Cortex of kidney (tissue), 1 donor: ENCODE results near the gene RHEB.

ENCODE experiments used
- DNase-seq: peaks from one replicate; lab custom pipeline; 2025; lab: John Stamatoyannopoulos, UW

RHEB gene

DNA sequence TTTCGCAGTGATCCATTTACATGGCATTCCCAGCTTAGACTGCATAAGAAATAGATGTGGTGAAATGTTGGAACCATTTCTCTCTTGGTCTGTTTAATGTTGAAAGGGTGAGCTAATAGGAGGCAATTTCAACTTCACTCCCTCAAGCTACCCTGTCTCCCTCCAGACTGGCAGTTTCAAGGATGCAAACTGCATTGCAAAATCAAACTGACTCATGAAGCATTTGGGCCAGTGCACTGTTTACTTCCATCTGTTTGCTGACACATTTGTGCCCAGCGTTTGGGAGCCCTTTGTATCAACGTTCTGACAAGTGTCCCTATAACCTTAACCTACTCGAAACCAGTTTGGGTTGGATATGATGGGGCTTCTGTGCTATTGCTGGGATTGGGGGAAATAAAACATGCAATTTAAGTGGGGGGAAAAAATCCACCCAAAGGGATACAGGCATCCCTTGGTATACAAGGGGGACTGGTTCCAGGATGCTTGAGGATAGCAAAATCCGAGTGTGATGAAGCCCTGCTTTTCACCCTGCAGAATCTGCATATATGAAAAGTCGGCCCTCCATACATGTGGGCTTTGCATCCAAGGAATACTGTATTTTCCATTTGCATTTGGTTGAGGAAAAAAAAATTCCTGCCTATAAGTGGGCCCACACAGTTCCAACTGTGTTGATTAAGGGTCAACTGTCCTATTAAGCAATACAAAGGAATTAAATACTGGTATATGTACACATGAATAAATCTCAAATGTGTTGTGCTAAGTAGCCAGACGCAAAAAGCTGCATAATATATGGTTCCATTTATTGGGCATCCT lies 15.6 kb downstream of the RHEB start:
- DNase-seq, result no peak

DNA sequence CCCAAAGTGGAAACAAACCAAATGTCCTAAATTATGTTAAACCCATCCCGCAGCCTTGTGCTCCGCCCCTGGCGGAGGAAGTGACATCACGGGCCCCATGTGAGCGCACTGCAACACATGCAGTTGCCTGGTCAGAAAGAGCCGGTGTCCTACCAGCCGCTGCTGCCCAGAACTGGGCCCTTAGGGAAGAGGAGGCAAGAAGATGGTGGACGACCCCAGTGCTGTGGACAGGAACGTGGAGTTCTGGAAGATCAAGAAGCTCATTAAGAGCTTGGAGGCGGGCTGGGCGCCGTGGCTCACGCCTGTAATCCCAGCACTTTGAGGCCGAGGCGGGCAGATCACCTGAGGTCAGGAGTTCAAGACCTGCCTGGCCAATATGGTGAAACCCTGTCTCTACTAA lies 18.0 kb downstream of the RHEB start:
- DNase-seq, result no peak

DNA sequence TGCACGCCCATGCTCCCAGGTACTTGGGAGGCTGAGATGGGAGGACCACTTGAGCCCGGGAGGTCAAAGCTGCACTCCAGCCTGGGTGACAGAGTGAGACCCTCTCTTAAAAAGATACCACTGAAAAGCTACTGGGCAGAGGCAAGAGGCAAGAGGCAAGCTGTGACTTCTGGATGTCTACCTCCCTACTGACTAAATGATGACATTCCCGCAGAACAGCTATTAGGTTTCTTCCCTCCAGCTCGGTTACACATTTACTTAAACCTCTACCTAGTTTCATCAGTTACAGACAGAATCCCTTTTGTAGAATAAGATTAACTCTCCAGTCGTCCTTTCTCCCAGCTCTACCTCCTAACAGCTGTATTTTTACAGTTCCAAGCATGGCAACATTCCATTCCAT lies 21.2 kb downstream of the RHEB start:
- no peak for DNase-seq

DNA sequence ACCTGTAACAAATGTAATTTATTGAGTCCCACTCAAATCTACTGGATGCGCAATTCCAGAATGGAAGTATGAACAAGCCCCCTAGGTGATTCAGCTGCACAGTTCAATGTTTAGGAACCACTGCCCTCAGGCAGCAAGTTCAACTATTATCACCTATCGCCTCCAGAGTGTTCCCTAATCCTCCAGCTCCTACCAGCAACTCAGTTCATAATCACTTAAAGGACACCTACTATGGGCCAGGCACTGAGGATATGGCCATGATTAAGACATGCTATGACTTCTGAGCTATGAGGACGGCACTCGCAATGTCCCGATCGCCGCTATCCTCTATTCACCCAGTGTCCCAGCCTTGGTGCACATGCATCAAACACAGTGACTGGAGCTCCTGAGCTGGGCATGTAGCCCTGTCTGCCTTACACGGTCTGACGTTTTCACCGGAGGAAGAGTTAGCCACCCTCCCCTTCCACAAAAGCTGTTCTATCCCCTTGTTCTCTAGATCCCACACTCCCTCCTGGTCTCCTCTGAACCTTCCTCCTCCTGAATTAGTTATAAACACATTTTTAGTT lies 22.3 kb downstream of the RHEB start:
- DNase-seq, result no peak

DNA sequence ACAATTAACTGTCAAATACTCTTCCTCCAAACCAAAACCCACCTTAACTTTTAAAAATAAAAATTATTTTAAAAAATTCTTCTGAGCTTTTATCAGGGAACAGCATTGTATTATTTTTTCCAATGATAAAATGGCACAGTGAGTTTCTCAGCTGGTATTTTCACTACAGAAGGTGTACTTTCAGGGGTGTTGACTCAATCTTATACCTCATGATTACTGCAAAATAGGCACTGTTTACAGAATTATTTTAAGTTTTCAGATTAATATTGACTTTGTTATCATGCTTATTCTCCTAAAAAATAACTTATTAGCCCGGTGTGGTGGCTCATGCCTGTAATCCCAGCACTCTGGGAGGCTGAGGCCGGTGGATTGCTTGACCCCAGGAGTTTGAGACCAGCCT lies 24.3 kb downstream of the RHEB start:
- no peak for DNase-seq

DNA sequence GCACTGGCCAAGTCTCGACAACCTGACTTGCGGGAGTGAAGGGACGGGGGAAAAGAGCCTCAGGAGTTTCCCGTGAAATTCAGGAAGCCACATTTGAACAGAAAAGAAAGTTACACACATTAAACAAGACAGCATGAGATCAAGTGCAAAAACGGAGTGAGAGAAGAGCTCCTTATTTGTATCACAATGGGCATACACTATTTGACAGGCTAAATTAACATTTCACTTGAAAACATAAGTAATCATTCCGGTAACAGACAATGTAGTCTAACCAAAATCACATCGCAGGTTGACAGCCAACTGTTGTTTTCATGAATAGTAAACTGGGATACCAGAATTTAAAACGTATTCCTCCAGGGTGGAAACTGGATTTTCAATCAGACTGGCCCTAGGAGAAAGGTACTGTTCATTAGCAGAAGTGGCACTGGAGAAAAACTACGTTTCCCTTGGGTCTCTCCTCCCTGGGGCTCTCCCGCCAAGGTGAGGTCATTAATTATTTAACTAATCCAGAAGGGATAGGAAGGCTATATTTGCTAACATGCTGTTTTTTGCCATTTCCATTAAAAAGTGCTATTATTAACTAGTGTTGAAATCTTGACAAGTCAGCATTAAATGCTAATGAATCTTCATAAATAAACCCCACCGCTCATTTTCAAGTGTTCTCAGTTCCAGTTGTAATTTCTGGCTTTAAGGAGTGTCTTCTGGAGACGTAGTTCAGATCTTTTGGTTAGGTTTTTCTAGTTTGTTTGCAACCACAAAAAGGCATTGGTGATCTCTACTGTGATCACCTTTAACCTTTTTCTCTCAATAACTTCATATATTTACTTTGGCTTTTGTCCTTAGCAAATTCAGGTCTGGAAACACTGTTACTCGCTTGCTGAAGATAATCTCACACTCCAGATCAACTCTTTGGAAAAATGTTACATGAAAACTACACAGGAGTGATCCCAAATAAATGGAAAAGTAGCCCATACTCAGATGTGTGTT lies 25.1 kb downstream of the RHEB start:
- DNase-seq, result no peak

DNA sequence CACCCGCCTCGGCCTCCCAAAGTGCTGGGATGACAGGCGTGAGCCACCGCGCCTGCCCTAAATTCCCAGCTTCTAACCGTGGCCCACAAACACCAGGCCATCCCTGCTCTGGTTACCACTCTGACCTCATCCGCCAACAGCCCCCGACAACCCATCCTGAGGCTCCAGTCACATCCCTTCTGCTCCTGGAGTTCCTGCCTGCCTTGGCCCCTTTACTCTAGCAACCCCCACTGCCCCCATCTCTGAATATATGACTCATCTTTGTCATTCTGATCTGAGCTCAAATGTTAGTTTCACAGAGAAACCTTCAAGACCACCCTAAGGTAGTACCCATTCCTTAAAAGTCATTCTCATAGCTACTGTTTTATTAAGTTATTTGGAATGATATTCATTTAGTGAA lies 26.6 kb downstream of the RHEB start:
- DNase-seq, result no peak

DNA sequence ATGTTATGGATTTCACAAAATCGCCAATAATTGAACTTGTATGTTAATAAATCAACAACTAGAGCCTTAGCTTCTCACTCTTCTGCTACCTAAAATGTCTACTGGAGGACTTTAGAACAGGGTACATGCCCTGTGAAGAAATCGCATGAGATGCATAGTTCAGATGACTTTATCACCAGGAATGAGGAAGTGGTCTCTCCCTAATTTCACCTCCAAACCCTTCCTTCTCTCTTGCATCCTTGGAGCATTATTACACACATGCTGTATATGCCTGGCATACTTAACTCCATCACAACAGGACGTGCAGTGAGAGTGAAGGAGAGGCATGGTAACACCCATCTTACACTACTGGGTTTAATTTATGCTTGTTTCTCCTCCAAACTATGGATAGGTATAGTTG lies 27.8 kb downstream of the RHEB start:
- no peak for DNase-seq

DNA sequence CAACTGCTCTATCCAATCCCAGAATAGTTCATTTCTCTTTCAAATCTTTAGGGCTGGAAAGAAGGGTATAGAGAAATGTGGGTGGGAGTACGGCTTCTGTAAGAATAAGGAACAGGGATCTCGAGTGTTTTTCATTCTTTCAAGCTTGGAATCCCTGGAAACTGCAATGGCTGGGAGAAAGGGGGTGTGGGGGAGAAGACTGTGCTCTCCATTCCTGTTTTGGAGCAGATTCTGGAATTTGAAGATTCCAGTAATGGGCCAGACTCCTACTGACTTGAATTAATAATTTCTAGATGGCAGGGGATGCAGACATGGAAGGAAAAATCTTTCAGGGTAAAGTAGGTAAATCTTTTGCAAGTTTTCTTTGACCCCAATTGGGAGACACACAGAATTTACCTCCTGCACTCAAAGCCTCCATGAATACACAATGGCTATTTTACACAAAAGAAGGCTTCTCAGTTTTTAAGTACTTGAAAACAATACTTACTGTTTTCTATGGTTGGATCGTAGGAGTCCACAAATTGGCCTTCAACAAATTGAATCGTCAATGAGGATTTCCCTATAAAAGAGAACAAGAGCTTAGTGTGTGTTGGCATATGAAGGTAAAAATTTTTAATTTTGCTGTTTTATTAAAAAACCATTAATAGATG lies 29.1 kb downstream of the RHEB start:
- DNase-seq, result no peak

DNA sequence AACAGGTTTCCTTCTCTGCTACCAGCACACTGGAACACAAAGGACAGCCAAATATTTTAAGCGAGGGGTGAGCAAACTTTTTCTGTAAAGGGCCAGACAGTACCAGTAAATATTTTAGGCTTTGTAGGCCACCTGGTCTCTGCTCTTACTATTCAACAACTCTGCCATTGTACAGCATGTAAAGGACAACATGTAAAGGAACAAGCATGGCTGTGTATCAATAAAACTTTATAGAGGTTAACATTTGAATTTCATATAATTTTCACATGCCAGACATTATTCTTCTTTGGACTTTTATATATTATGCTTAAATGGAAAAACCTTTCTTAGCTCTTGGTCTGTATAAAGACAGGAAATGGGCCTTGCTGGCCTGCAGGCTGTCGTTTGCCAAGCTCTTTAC lies 30.2 kb downstream of the RHEB start:
- no peak for DNase-seq

DNA sequence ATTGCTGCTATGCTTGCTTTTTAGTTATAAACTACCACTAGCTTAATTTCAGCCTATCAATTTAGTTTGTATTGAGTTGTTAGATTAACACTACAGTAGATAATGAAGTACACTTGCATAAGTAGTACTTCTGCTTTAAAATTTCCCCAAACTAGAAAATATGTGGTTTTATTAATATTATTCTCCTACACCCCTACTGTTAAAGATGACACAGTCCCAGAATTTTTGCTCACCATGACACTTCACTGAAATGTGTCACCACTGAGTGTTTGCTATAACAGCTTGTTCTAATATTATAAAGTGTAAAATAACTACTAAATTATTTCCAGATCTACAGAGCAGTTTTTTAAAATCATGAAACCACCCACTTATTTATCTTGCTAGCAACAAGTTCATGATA lies 31.6 kb downstream of the RHEB start:
- no peak for DNase-seq

DNA sequence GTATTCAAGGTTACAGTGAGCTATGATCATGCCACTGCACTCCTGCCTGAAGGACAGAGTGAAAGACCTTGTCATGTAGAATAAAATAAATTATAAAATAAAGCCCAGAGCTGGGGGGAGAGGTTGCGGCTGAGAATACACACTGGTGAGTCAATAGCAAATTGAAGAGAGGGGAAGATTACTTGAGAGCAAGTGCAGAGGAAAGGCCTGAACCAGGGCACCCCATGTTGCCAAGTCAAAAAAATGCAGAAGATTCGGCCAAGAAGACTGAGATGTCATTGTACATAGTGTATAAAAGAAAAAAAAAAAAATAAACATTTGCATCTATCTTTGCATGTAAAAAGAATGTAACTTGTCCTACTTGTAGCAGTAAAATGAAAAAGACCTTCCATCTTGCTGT lies 32.5 kb downstream of the RHEB start:
- no peak for DNase-seq

DNA sequence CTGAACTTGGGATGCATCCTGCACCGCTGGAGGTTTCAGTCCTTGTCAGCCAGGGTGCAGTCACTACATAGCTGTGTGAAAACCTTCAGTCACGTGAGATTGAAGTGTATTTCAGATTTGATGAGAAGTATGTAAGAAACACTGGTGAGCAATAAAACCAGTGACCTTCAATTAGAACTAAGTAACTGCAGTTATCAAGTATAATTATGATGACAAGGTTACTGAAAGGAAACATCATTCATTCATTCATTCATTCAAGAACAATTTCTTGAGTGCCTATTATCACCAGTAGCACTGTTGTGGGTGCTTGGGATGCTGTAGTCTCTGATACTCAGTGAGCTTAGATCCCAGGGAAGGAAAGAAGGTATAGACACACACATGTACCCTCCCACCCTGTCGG lies 33.6 kb downstream of the RHEB start:
- no peak for DNase-seq

DNA sequence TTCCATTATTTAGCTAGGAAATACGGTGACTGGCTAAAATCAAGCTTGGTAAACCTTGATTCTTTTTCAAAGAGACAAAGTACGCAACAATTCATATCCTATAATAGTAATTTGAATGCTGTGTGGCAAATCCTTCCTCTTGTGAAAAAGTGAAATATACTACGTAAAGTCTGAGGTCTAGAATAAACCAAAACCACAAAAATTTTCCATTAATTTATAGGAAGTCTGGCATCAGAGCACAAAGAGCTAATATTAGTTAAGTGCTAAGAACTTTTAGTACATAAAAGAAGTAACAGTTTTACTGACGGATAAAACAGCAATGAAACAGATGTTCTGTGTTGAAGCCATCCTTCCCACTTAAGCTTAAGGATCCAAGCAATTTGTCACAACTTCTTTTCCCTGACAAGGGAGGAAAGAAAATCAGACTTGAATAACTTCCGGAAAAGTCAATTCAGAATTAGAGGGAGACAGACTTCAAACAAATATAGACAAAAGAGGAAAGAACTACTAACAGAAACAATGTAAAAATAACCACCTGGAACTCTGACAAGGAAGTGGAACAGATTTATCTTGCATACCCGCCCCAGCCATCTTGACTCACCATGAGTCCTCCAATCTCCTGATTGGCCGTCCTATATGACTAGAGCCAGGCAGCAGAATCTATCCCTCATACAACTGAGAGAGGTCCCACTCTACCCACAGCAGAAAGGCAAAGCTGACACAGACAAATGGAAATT lies 34.6 kb downstream of the RHEB start:
- no peak for DNase-seq

DNA sequence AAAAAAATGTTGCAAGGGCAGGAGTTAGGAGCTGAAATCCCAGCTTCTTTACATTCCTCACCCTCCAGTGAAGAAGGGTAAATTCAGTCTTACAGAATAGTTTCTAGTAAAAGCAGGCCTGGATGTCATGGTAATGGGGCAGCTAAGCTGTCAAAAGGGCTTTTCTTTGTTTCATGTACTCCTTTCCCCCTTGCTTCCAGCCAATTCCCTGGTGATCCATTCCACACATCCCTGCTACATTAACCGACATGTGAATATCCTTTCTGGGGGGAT lies 36.0 kb downstream of the RHEB start:
- no peak for DNase-seq

DNA sequence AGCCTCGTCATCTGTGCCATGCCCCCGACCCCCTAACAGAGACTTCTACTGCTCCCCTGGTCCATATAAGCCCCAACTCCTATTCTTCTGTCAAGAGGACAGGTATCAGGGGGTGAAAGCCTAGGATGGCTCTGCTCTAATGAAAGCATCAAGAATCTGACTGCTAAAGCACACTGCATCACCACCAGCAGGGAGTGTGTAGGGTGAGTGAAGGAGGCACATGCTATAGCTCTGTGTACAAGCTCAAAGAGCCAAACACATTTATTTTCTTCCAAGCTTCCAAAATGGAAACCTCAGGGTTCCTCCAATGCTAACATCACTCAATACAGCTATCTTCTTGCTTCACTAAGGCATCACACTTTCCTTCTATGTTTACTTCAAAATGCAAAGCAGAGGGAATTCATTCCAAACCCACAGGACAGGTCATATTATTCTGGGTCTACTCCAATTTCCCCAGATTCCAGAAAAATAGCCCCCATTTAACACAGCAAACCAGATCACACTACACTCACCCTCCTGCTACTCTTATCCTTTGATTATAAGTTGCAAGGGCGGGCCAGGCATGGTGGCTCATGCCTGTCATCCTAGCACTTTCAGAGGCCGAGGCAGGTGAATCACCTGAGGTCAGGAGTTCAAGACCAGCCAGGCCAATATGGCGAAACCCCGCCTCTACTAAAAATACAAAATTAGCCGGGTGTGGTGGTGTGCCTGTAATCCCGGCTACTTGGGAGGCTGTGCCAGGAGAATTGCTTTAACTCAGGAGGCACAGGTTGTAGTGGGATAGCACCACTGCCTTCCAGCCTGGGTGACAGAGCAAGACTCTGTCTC lies 36.6 kb downstream of the RHEB start:
- DNase-seq, result no peak

DNA sequence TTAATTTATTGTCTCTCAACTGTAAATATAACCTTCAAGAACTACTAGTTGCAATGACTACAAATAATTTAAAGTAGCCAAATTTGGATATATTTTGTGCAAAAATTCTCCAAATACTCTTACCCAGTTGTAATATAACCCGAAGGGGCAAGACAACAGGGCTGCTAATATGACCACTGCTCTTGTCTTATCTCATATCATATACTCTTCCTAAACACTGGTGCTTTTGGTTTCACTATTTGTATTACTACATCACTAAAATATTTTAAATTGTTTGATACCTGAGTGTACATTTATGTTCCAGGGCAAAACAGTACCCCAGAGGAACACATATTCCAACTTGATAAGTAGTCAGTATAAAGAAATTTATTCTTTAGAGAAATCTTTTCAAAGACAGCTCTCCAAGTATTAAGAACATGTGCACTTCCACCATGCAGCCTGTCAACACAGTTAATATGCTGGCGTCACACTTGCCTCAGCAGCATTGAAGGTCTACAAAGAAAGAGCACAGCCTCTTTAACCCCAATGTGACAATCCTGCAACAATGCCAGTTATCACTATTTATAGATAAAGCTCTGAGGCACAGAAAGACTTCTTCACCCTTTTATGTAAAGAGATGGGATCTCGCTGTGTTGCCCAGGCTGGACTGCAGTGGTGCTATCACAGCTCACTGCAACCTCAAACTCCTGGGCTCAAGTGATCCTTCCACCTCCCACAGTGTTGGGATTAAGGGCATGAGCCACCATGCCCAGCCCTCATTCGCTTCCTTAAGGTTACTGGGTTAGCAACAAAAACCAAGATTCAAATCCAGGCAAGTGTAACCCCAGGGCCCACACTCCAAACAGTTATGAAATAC lies 37.8 kb downstream of the RHEB start:
- no peak for DNase-seq

DNA sequence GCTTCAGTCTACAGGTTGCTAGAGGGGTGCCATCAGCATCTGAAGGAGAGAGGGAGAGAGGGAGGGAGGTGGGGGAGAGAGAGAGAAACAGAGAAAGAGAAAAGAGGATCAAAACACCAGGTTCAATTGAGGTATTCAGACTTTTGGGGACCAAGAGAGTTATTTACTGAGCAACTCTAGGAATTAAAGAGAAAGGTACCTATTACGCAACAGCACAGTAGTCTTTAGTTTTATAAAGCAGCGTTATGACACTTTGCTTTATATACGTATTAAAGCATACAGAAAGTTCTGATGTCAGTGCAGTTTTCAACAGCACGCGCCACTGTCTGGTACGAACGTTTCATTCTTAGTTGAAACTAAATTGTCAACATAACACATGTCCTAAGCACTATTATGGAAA lies 41.8 kb downstream of the RHEB start:
- no peak for DNase-seq

DNA sequence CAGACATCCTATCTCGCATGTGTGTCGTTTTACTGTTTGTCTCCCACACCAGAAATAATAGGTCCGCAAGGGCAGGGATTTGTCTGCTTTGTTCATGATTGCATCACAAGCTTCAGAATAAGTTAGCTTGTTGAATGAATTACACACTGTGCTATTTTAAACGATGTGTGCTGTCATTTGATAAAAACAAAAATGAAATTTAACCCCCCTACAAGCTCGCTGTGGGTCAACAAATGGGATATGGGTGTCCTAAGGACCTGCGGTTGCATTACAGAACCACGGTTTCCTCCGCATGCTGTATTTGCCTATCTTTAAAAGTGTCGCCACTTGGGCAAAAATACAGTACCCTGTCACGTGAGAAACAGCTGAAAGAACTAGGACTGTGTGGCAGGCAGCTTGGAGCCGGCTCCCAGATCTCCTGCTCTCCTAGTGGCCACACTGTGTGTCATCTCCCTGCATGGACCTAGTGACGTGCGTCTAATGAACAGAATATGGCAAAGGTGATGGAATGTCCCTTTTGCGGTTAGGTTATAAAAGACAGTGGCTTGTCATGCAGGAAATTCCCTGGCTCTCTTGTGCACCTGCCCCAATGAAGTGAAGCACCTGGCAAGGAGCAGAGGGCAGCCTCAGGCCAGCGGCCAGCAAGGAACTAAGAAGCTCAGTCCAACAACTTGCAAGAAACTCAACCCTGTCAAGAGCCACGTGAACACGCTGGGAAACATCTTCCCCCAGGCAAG lies 46.9 kb downstream of the RHEB start:
- no peak for DNase-seq
